GM19193 (cell line): Measurements from ENCODE around the gene COL11A1.

Experiments used
- POLR2A ChIP-seq: IDR thresholded peaks from 4 replicates; pipeline ENCODE4 v1.6.1; 2011; ENCODE audit not compliant: insufficient read depth, insufficient read length; ENCODE audit errors: extremely low read depth

The COL11A1 gene

DNA sequence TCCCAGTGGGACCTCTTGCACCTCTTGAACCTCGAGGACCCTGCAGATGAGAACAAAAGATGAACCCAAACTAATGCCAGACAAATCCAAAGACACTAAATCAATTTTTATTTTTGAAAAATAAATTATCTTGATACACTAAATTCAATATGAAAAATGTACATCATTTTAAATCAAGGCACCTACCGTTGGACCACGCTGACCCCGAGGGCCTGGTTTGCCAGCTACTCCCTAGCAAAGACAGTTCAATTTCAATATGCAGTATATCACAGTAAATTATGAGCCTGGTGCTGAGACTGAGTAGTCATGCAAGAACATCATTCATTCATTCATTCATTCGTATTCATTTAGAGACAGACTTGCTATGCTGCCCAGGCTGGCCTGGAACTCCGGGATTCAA lies 129.4 kb downstream of the COL11A1 start:
- no peak for TF ChIP-seq POLR2A

DNA sequence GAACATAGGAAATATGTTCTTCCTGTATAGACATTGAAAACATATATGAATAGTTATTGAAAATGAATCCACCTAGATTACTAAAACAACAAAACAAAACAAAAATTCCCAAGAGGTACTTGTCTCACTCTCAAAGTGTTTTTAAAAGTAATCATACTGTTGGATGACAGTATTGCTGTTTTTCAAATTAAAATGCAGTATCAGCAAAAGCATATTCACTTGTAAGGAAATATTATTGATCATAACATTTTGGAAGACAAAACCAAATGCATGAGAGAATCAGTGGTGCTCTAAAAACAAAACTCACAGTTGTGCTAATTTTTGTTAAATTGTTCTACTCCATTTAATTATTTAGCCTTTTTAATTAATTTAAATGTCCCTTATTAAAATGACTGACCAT lies 131.0 kb downstream of the COL11A1 start:
- TF ChIP-seq POLR2A = no peak

- TF ChIP-seq POLR2A = no peak
Observed at GRCh38 chr1:102970496-102971078, 137.7 kb downstream of the COL11A1 start.

GRCh38 chr1:102967786-102968185 lies 140.5 kb downstream of the COL11A1 start:
- TF ChIP-seq POLR2A = no peak

DNA sequence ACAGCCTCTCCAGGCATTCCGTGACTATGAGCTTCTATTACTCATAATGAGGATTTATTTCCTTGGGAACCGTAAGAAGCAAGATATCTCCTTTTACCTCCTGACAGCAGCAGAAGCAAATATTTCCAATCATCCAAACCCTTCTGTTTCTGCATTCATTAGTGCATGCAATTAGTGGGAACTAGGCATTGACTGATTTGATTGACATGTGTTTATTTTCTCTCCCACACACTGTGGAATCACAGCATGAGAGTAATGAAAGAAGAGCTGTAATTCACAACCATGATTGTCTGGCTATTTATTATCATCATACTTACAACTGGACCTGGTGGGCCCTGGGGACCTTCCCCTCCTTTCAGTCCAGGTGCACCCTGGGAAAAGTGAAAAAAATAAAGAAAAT lies 146.8 kb downstream of the COL11A1 start:
- no peak for TF ChIP-seq POLR2A

DNA sequence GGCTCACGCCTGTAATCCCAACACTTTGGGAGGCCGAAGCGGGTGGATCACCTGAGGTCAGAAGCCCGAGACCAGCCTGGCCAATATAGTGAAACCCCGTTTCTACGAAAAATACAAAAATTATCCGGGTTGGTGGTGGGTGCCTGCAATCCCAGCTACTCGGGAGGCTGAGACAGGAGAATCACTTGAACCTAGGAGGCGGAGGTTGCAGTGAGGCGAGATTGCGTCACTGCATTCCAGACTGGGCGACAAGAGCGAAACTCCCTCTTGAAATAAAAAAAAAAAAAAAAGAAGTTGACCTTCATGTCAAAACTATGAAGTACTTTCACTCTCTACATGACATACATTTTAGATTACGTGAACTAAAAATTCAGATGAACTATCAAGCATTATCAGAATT lies 153.7 kb downstream of the COL11A1 start:
- TF ChIP-seq POLR2A = no peak

- TF ChIP-seq POLR2A = no peak
Observed at GRCh38 chr1:102952400-102952799, 155.9 kb downstream of the COL11A1 start.

DNA sequence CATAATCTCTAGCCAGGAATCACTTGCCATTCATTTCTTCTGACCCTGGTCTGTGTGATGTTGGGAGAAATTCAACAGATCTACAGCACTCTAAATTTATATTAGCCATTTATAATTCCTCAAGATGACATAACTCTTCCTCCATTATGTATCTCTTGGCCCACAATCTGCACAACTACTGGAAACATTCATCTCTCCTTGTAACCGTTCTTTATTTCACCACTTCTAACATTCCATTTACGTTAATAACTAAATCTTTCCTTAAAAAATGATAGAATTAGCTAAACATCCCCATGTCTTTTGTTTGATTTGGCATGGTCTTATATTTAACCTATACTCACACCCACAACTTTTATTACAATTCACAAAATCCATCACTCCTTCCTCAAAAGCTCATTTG lies 166.0 kb downstream of the COL11A1 start:
- no peak for TF ChIP-seq POLR2A

GRCh38 chr1:102941366-102941947 lies 166.9 kb downstream of the COL11A1 start:
- no peak for TF ChIP-seq POLR2A

DNA sequence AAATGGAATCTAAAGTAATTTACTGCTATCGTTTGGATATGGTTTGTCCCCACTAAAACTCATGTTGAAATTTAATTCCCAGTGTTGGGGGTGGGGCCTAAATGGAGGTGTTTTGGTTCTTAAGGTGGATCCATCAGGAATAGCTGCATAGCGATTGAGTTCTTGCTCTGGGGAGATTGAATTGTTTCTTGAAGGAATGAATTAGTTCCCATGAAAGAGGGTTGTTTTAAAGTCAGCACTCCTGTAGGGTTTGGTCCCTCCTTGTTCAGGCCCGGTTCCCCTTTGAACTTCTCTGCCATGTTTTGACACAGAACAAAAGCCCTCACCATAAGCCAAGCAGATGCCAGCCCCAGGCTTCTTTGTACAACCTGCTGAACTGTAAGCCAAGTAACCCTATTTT lies 170.9 kb downstream of the COL11A1 start:
- no peak for TF ChIP-seq POLR2A

DNA sequence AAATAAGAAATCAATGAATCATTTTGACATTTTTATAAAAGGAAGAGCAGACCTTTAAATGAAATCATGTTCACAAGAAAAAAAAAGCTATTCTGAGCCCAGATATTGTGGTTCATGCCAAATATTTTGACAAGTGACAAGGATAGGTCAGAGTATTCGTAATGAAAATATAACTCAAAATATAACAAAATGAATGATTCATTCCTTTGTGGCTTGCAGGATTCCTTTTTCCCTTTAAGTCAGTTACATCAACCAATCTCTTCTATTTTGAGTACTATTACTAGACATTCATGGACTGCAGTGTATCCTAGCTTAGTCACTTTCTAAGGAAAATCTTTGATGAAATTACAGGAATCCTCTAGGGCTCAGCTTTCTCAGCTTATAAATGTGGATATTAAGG lies 188.7 kb downstream of the COL11A1 start:
- TF ChIP-seq POLR2A = no peak

GRCh38 chr1:102901996-102902395 lies 206.3 kb downstream of the COL11A1 start:
- no peak for TF ChIP-seq POLR2A

DNA sequence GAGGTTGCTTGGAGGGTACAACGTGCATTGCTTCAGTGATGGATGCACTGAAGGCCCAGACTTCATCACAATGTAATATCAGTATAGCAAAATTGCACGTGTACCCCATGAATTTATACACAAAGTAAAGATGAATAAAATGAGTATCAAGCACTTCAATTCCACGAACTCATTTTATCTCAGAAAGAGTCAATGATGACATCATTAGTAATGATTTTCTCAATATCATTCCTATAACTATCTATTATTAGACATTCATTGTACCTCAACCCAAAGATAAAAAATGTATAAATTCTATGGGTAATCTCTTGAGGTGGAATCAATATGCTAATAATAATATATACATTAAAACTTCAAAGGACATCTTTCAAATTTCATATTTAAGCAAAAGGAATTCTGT lies 208.4 kb downstream of the COL11A1 start:
- TF ChIP-seq POLR2A = no peak

GRCh38 chr1:102897557-102897956 lies 210.8 kb downstream of the COL11A1 start:
- no peak for TF ChIP-seq POLR2A

DNA sequence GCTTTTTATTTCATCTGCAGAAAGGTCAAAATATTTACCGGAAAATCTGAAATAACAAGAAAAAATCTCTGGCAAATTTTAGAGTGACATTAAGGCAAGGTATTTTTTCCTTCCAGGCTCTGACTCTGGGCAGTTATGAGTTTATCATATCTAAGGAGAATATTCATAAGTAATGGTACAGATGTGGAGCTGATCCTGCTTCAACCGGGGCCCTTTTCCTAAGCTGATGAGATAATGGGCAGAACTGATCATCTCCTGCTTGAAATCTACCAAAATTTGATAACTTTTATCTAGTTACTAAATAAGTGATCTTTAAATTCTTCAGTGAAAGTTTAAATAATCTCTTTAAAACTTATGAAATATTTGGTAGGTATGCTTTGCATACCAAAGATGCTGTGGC lies 211.6 kb downstream of the COL11A1 start:
- TF ChIP-seq POLR2A = no peak

GRCh38 chr1:102896286-102896685 lies 212.0 kb downstream of the COL11A1 start:
- no peak for TF ChIP-seq POLR2A
